Inflammatory macrophage treated with lipopolysaccharide for 1 hour (primary cell): ENCODE data around the gene RASA3.
"Not testable (repeated sequence)": the region's sequence is repeated elsewhere in the genome, so short reads cannot be mapped to it uniquely, and the experiment has no call there.

ENCODE experiments used
- DNase-seq, 2 donors: peaks; one replicate each; pipeline ENCODE4 v3.0.0-alpha.2; 2020 to 2022

RASA3 gene

GRCh38 chr13:114098689-114099056, 33.8 kb downstream of the RASA3 start:
- not testable (repeated sequence) for DNase-seq

- no peak for DNase-seq
These were observed 34.3 kb downstream of the RASA3 start for GRCh38 chr13:114097893-114098688.

GRCh38 chr13:114097212-114097892, 35.1 kb downstream of the RASA3 start:
- DNase-seq = no peak

GRCh38 chr13:114096811-114097211, 35.6 kb downstream of the RASA3 start:
- no peak for DNase-seq

DNA sequence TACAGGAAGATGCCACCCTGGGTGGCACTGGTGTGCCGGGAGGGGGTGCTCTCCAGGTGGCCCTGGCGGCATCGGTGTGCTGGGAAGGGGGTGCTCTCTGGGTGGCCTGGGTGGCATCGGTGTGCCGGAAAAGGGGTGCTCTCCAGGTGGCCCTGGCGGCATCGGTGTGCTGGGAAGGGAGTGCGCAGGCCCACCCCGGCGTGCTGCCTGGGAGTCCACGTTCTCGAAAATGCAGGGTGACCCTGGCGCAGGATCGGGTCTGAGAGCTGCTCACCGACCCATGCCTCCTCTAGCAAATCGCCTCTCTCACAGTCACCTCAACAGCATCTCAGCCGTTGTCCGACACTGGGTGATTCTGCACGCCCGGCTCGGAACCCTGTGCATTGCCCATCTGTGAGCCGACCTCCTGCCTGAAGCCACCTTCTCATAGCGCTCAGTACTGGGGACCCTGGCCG, 36.4 kb downstream of the RASA3 start:
- no peak for DNase-seq

GRCh38 chr13:114095486-114095885, 36.9 kb downstream of the RASA3 start:
- no peak for DNase-seq

DNA sequence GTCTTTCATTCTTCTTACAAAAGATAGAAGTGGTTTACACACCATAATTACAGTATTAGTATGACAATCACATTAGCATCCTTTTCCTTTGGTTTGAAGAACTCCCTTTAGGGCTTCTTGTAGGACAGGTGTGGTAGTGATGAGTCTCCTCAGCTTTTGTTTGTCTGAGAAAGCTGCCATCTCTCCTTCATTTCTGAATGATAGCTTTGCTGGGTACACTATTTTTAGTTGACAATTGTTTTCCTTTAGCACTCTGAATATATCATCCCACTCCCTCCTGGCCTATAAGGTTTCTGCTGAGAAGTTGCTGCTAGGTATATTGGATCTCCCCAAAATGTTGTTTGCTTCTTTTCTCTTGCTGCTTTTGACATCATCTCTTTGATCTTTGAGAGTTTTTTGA, 39.3 kb downstream of the RASA3 start:
- no peak for DNase-seq

GRCh38 chr13:114092468-114092867, 40.0 kb downstream of the RASA3 start:
- no peak for DNase-seq

DNA sequence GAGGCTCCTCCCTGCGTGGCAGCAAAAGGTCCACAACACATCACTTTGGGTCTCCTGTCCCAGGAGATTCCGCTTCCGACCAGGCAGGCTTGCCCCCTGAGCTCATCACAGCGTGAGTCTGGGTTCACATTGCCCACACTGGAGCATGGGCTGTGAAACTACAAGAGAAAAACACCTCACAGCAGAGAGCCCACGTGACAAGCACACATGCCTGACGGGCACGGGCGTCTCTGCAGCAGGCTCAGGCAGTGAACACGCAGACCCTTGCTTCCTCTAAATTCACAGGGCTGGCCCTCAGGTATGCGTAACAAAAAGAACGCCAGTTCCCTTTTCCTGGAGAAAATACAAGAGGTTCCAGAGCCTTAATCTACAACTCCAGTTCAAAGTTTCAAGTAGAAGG, 41.9 kb downstream of the RASA3 start:
- DNase-seq = no peak

- no peak for DNase-seq
These were observed 42.5 kb downstream of the RASA3 start for GRCh38 chr13:114089751-114090400.

DNA sequence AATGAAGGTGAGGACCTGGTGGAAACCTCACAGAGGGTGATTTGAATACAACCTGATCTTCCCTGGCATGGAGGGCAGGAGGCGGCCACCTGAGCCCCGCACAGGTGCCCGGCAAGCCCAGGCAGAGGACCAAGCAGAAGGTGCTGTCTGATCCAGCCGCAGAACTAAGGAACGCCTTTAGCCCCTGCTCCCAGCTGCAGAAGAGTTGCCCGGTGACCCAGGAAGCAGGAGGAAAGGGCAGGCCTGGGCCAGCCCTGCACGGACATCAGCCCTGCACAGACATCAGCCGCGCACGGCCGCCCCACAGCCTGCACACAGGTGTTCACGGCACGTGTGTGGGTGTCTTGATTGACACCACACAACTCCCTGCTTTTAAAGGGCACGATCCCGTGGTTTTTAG, 43.1 kb downstream of the RASA3 start:
- DNase-seq = no peak

GRCh38 chr13:114088863-114089262, 43.6 kb downstream of the RASA3 start:
- DNase-seq = no peak

DNA sequence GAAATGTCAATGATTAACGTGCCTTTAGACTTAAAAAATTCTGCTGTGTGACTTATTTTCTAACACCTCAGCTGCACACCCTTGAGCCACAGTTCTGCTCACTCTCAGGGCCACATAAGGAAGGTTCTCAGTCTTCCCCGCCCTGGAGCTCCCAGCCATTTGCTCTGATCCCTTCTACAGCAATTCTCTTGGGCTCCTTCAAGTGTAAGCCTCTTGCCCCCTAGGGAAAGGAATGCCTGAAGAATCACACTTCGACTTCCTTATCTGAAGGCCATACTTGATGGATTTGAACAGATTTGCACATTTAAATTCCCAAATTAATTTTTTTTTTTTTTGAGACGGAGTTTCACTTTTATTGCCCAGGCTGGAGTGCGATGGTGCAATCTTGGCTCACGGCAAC, 44.2 kb downstream of the RASA3 start:
- DNase-seq = no peak

GRCh38 chr13:114087430-114087829, 45.0 kb downstream of the RASA3 start:
- no peak for DNase-seq

DNA sequence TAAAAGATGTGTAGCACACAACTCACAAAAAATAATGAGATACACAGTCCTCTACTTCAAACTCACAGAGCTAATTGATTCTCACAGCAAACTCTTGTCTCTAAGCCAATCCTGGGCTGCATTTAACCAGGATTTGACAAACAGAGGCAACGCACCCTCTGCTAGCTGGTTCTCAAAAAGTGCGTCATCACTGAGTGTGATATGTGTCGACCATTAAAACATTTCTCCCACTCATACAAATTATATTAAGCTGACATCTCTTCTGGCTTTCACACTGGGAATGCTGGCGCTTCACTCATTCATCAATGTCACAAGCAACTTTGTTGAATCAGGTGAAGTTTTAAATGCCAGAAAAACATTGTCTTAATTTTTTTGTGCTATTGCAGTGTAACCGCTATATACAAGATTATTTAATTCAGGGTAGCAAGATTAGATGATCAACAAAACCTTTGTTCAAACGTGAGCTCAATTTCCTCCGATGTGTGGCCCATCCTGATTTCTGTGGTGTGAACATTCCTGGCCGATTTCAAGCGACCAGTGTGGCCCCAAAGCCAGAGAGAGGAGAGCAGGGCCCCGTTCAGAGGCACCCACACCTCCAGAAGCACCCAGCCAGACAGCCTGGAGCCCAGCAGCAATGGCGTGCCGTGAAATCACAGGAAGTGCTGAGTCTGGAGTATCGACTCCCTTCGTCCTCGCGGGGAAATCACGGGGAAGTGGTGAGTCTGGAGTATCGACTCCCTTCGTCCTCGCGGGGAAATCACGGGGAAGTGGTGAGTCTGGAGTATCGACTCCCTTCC, 49.4 kb downstream of the RASA3 start:
- DNase-seq = no peak

GRCh38 chr13:114081761-114082681, 50.4 kb downstream of the RASA3 start:
- DNase-seq = no peak

DNA sequence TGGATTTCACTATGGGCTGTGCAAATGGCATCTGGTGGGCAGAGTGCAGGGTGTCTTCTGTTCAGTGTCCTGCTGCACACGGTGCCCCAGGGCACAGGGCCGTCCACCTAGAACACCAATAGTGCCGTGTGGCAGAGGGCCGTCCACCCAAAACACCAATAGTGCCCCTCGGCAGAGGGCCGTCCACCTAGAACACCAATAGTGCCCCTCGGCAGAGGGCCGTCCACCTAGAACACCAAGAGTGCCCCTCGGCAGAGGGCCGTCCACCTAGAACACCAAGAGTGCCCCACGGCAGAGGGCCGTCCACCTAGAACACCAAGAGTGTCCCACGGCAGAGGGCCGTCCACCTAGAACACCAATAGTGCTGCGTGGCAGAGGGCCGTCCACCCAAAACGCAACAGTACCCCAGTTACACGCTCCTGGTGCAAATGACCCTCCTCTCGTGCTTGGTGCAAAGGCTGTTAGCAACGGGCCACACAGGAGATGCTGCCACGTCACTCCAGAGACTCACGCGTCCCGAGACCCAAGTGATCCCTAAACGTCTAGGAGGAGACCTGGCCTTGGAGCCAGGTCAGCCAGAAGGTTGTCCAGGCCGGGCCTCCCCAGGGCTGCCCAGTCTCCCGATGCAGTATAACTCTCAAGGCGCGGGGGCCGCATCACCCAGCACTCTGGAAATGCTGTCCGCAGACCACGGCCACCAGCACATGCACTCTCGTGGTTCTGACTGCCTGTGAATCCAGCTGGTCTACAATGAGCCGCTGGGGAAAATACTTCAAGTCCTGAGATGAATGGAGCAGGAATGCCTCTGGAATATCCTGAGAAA, 51.5 kb downstream of the RASA3 start:
- DNase-seq = no peak

- no peak for DNase-seq
These were observed 52.6 kb downstream of the RASA3 start for GRCh38 chr13:114079601-114080536.
